Left kidney (tissue), 2 donors: ENCODE results near the gene AMZ1. TPM values are rescaled to one million over a fixed set of nuclear protein-coding genes. Genes with fewer than 3 reads are reported as not detected.

Experiments used
- DNase-seq: peaks from one replicate; pipeline ENCODE4 v3.0.0-alpha.2; 2013
- polyA plus RNA-seq: library from polyadenylated mRNA; unstranded; fragments of 120-200 nt; gene quantifications from one replicate; pipeline ENCODE4 v1.2.1, GENCODE V29; 2013; ENCODE audit not compliant: insufficient read length

Gene AMZ1
- polyA plus RNA-seq, 1 donor = 0.63 TPM

- DNase-seq = no peak
These were observed 63.1 kb downstream of the AMZ1 start for GRCh38 chr7:2751086-2751485.

- DNase-seq = no peak
These were observed 65.1 kb downstream of the AMZ1 start for GRCh38 chr7:2753148-2753547.

- DNase-seq = no peak
These were observed 66.1 kb downstream of the AMZ1 start for GRCh38 chr7:2754086-2754485.

- DNase-seq = no peak
These were observed 66.9 kb downstream of the AMZ1 start for GRCh38 chr7:2754912-2755311.

GRCh38 chr7:2755531-2755930 lies 67.5 kb downstream of the AMZ1 start:
- no peak for DNase-seq

- no peak for DNase-seq
These were observed 69.4 kb downstream of the AMZ1 start for GRCh38 chr7:2757361-2757903.

GRCh38 chr7:2757904-2758672 lies 70.1 kb downstream of the AMZ1 start:
- DNase-seq = no peak

GRCh38 chr7:2758673-2759616 lies 70.9 kb downstream of the AMZ1 start:
- no peak for DNase-seq

- no peak for DNase-seq
These were observed 71.7 kb downstream of the AMZ1 start for GRCh38 chr7:2759736-2760097.

GRCh38 chr7:2760098-2760889 lies 72.3 kb downstream of the AMZ1 start:
- peak; percentile 46 for DNase-seq

GRCh38 chr7:2761131-2761624 lies 73.2 kb downstream of the AMZ1 start:
- DNase-seq = no peak

GRCh38 chr7:2761801-2762497 lies 73.9 kb downstream of the AMZ1 start:
- DNase-seq = no peak

GRCh38 chr7:2763597-2763996 lies 75.6 kb downstream of the AMZ1 start:
- no peak for DNase-seq

- no peak for DNase-seq
These were observed 76.6 kb downstream of the AMZ1 start for GRCh38 chr7:2764621-2765020.

Other genes starting within 250 kb of the AMZ1 start
- not detected for gene GRIFIN, start 211.8 kb upstream of the AMZ1 start, polyA plus RNA-seq
- 25.7 TPM for gene LFNG, start 168.4 kb upstream of the AMZ1 start, polyA plus RNA-seq
- 23.2 TPM for gene BRAT1, start 132.7 kb upstream of the AMZ1 start, polyA plus RNA-seq
- gene IQCE, start 129.2 kb upstream of the AMZ1 start, polyA plus RNA-seq = 26.5 TPM
- gene TTYH3, start 56.2 kb upstream of the AMZ1 start, polyA plus RNA-seq = 84.3 TPM
- gene GNA12, start 156.1 kb downstream of the AMZ1 start, polyA plus RNA-seq = 41.0 TPM